T-helper 17 cell (primary cell): ENCODE results near the gene SRCIN1. TPM values are rescaled to one million over a fixed set of nuclear protein-coding genes. Genes with fewer than 3 reads are reported as not detected.
"Not testable (repeated sequence)": the region's sequence is repeated elsewhere in the genome, so short reads cannot be mapped to it uniquely, and the experiment has no call there.

Source experiments
- ATAC-seq: fragments of 150-1000 bp; cut with Tn5 transposase; 2 replicates; pipeline ENCODE4 v1.10.0; 2021; ENCODE audit warnings: mild to moderate bottlenecking, moderate library complexity
- DNase-seq, 3 donors: peaks; one replicate each; pipeline versions ENCODE4 v3.0.0 to v3.0.0-alpha.2; 2020 to 2021
- H3K9me3 ChIP-seq: one replicate; pipeline ENCODE4 v1.7.0; 2013; ENCODE audit warnings: low read length, mild to moderate bottlenecking; ENCODE audit not compliant: control insufficient read depth, poor library complexity, severe bottlenecking
- H3K27ac Mint-ChIP-seq: one replicate; pipeline ENCODE4 v1.8.0; 2022; ENCODE audit warnings: mild to moderate bottlenecking, moderate library complexity, mixed read lengths
- H3K27me3 Mint-ChIP-seq: one replicate; pipeline ENCODE4 v1.8.0; 2022; ENCODE audit warnings: mixed read lengths
- H3K36me3 Mint-ChIP-seq: one replicate; pipeline ENCODE4 v1.8.0; 2022; ENCODE audit warnings: low read depth, mixed read lengths
- H3K4me1 Mint-ChIP-seq: one replicate; pipeline ENCODE4 v1.8.0; 2022; ENCODE audit warnings: mild to moderate bottlenecking, mixed read lengths
- H3K4me3 Mint-ChIP-seq: one replicate; pipeline ENCODE4 v1.8.0; 2022; ENCODE audit warnings: mild to moderate bottlenecking, moderate library complexity, mixed read lengths
- total RNA-seq, 4 donors: library from RNA in 2 of 4; stranded (reverse) in 2 of 4; gene quantifications; one replicate each; pipeline ENCODE4 v1.2.3 and lab custom pipeline; 2022 to 2026

The SRCIN1 gene, protein sequence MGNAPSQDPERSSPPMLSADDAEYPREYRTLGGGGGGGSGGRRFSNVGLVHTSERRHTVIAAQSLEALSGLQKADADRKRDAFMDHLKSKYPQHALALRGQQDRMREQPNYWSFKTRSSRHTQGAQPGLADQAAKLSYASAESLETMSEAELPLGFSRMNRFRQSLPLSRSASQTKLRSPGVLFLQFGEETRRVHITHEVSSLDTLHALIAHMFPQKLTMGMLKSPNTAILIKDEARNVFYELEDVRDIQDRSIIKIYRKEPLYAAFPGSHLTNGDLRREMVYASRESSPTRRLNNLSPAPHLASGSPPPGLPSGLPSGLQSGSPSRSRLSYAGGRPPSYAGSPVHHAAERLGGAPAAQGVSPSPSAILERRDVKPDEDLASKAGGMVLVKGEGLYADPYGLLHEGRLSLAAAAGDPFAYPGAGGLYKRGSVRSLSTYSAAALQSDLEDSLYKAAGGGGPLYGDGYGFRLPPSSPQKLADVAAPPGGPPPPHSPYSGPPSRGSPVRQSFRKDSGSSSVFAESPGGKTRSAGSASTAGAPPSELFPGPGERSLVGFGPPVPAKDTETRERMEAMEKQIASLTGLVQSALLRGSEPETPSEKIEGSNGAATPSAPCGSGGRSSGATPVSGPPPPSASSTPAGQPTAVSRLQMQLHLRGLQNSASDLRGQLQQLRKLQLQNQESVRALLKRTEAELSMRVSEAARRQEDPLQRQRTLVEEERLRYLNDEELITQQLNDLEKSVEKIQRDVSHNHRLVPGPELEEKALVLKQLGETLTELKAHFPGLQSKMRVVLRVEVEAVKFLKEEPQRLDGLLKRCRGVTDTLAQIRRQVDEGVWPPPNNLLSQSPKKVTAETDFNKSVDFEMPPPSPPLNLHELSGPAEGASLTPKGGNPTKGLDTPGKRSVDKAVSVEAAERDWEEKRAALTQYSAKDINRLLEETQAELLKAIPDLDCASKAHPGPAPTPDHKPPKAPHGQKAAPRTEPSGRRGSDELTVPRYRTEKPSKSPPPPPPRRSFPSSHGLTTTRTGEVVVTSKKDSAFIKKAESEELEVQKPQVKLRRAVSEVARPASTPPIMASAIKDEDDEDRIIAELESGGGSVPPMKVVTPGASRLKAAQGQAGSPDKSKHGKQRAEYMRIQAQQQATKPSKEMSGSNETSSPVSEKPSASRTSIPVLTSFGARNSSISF
- total RNA-seq (under 1 TPM; 0.26 to 0.52 TPM), total RNA-seq (lab: John Stamatoyannopoulos, UW) (0.30 to 0.35 reads per million in 2 donors)

DNA sequence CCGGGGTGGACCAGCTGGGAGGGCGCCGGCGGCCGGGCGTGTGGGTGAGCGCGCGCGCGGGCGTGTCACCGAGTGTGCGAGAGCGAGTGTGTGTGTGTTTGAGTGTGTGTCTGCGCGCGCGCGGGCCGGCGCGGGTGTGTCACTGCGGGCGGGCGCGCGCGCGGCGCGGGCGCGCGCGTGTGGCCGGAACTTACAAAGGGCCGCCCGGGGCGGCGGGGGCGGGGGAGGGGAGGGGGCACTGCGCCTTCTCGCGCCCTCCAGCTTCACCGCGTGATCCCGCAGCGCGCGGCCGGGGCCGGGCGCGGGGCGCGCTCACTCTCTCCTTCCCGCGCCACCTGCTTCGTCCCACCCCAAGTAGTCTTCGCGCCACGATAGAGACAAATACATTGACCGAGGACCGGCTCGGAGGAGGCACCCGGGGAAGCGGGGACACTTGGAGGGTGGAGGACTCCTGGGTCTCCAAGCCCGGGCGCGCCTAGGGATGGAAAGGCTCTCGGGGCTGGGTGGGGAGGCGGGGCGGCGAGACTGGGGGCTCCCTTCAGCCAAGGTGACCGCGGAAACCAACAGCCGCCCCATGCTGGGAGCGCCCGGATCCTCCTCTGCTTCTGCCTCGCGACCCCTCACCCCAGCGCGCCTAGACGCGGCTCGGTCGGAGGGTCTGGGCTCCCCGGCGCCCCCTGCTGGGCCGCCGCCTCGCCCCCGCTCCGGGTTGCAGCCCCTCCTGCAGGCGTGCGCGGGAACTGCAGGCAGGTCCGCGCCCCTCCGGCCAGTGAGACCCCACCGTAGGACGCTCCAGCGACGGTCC, at the start of gene SRCIN1:
SRCIN1 (minus strand) TSS at position 112 of the 805 bp plus-strand sequence. CDS start 247 bp downstream, outside the sequence.
- Mint-ChIP-seq H3K36me3 (peaks cover 6% of the 10 kb centered on the region), H3K4me3 (peak within 1 kb of the TSS; percentile 83), H3K27ac (no peak within 1 kb of the TSS), H3K27me3 (peaks cover 55% of the 10 kb centered on the region), H3K4me1 (peaks cover 18% of the 10 kb centered on the region)
- no peaks in the 10 kb centered on the region for H3K9me3 ChIP-seq
- DNase-seq (peak in 2 of 3 donors; percentile 30 to 33), ATAC-seq (peak; percentile 56)

DNA sequence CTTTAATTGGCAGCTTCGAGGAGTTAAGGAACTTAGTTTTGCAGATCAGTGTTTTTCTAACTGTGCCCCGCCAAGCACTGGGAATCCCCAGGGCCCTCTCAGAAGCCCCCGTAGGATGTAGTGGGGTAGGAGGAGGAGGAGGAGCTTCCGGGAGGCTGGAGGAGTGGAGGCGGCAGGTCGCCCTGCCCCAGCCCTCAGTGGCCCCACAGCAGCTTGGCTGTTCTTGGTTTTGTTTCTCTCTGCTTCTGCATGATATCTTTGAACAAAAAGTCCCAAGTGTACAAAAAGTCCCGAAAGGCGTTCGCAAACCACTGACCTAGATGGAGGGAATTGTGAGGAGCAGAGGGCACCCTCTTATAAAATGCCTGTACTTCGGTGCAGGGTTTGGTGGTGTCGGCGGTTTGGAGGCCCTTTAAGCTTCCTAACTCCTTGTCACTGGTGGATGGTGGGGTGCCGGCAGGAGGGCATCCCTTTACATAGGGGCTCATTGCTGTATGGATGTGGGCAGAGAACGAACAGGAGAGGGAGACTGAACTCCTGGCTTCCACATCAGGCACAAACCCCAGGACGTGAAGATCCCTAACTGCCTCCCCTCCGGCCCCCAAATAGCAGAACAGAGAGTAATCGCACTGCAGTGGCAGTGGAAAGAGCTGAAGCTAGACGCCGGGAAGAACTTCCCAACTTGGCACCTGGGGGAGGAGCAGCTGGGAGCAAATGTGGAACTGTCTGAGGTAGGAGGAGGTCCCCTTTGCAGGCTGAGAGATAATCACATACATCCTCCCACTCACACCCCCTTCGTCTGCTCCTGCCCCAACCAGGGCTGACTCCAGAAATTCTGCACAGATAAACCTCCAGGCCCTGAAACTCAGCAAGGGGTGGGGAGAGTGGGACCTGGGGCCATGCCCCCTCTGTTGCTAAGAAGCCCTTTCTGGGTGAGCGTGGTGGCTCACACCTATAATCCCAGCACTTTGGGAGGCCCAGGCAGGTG, 49.0 kb upstream of the SRCIN1 start:
- ATAC-seq (peak; percentile 64), DNase-seq (no peak)
- Mint-ChIP-seq H3K36me3 (peaks cover 2% of the 10 kb centered on the region), H3K4me3 (peak overlapping the region; percentile 47), H3K27ac (peak overlapping the region; percentile 21), H3K4me1 (peaks cover 12% of the 10 kb centered on the region), H3K27me3 (peaks cover 46% of the 10 kb centered on the region)
- H3K9me3 ChIP-seq, result no peaks in the 10 kb centered on the region

DNA sequence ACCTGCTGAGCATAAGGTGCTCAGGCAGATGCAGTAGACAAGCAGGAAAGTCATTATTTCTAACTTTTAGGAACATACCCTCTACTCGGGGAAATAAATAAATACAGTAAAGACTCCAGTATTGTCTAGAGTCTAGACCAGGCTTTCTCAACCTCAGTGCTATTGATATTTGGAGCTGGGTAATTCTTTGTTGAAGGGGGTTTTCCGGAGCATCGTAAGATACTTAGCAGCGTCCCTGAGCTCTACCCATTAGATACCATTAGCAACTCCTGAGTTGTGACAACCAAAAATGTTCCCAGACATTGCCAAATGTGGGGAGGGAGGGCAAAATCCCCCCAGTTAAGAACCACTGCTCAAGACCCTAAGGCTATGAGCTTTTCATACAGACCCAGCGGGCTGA, 47.9 kb upstream of the SRCIN1 start:
- no peaks in the 10 kb centered on the region for H3K9me3 ChIP-seq
- Mint-ChIP-seq H3K4me3 (no peak overlapping the region), H3K4me1 (peaks cover 12% of the 10 kb centered on the region), H3K27ac (no peak overlapping the region), H3K27me3 (peaks cover 43% of the 10 kb centered on the region), H3K36me3 (peaks cover 2% of the 10 kb centered on the region)
- ATAC-seq (no peak), DNase-seq (no peak)

DNA sequence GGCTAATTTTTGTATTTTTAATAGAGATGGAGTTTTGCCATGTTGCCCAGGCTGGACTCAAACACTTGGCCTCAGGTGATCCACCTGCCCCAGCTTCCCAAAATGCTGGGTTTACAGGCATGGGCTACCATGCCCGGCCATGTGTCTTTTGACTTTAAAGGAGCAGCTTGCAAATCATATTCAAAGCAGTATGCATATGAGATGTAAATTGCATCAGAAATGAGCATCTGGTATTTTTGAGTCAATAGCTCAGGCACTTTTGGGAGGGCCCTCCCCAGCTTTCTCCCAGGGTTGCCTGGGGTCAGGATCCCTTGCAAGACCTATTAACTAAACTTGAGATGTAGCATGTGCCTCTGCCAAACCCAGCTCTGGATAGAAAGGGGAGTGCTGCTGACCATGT, 47.5 kb upstream of the SRCIN1 start:
- no peak for ATAC-seq
- no peak overlapping the region for H3K4me3 Mint-ChIP-seq
- H3K27ac Mint-ChIP-seq, result no peak overlapping the region

DNA sequence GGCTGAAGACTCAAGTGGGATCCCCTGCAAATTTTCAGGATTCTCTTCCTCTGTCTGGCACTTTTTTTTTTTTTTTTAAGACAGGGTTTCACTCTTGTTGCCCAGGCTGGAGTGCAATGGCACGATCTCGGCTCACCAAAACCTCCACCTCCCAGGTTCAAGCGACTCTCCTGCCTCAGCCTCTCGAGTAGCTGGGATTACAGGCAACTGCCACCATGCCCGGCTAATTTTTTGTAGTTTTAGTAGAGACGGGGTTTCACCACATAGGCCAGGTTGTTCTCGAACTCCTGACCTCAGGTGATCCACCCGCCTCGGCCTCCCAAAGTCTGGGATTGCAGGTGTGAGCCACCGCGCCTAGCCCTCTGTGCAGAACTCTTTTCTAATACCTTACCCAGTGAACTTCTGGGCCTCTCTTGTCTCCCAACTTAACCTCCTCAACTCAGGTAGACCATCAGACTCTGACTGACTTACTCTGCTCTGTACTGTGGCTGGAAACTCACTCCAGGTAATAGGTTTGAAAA, 45.0 kb upstream of the SRCIN1 start:
- DNase-seq, H3K9me3 ChIP-seq, H3K36me3 Mint-ChIP-seq, H3K4me3 Mint-ChIP-seq, ATAC-seq, H3K4me1 Mint-ChIP-seq: not testable (repeated sequence)
- peaks cover 21% of the 10 kb centered on the region for H3K27me3 Mint-ChIP-seq
- peak overlapping the region; percentile 14 for H3K27ac Mint-ChIP-seq

More for the DNA sequence above, 47.5 kb upstream of the SRCIN1 start:
- DNase-seq, result no peak
- H3K4me1 Mint-ChIP-seq, result peaks cover 9% of the 10 kb centered on the region
- H3K36me3 Mint-ChIP-seq, result peaks cover 2% of the 10 kb centered on the region
- peaks cover 39% of the 10 kb centered on the region for H3K27me3 Mint-ChIP-seq
- no peaks in the 10 kb centered on the region for H3K9me3 ChIP-seq

DNA sequence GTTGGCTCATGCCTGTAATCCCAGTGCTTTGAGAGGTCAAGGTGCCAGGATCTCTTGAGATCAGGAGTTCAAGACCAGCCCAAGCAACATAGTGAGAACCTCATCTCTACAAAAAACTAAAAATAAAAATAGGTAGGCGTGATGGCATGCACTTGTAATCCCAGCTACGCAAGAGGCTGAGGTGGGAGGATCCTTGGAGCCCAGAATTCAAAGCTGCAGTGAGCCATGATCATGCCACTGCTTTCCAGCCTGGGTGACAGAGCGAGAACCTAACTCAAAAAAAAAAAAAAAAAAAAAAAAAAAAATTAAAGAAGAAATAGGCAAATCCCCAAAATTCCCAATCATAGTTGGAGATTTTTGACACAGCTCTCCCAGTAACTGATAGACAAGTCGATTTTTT, 32.2 kb upstream of the SRCIN1 start:
- Mint-ChIP-seq H3K27ac (no peak overlapping the region), H3K4me1 (no peaks in the 10 kb centered on the region), H3K27me3 (peaks cover 50% of the 10 kb centered on the region), H3K36me3 (peaks cover 4% of the 10 kb centered on the region), H3K4me3 (no peak overlapping the region)
- H3K9me3 ChIP-seq, result no peaks in the 10 kb centered on the region
- DNase-seq, result no peak
- ATAC-seq, result no peak

DNA sequence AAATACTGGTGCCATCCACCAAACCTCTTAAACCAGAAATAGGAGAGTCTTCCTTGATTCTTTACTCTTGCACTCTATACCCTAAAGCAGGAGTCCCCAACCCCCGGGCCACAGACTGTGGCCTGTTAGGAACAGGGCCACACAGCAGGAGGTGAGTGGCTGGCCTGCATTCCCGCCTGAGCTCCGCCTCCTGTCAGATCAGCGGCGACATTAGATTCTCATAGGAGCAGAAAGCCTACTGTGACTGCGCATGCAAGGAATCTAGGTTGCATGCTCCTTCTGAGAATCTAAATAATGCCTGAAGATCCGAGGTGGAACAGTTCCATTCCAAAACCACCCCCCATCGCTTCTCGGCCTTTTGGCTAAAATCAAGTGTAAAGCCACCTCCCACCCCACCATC, 30.3 kb upstream of the SRCIN1 start:
- Mint-ChIP-seq H3K27me3 (peaks cover 50% of the 10 kb centered on the region), H3K4me1 (no peaks in the 10 kb centered on the region), H3K27ac (no peak overlapping the region), H3K4me3 (no peak overlapping the region), H3K36me3 (peaks cover 4% of the 10 kb centered on the region)
- ATAC-seq (no peak), DNase-seq (no peak)
- no peaks in the 10 kb centered on the region for H3K9me3 ChIP-seq

DNA sequence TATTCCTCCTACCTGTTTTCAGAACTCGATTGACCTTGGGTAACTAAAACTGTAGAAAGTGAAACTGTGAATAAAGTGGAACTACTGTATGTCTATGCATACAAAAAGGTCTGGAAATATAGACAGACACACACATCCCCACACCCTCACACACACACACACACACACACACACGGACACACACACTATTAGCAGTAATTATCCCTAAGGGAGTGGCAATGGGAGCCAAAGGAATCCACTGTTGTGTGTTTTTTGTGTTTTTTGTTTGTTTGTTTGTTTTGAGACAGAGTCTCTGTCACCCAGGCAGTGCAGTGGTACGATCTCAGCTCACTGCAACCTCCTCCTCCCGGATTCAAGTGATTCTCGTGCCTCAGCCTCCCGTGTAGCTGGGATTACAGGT, 26.6 kb upstream of the SRCIN1 start:
- Mint-ChIP-seq H3K4me3 (no peak overlapping the region), H3K27me3 (peaks cover 37% of the 10 kb centered on the region), H3K27ac (no peak overlapping the region), H3K4me1 (no peaks in the 10 kb centered on the region), H3K36me3 (peaks cover 4% of the 10 kb centered on the region)
- no peak for ATAC-seq
- H3K9me3 ChIP-seq, result no peaks in the 10 kb centered on the region
- DNase-seq, result no peak

DNA sequence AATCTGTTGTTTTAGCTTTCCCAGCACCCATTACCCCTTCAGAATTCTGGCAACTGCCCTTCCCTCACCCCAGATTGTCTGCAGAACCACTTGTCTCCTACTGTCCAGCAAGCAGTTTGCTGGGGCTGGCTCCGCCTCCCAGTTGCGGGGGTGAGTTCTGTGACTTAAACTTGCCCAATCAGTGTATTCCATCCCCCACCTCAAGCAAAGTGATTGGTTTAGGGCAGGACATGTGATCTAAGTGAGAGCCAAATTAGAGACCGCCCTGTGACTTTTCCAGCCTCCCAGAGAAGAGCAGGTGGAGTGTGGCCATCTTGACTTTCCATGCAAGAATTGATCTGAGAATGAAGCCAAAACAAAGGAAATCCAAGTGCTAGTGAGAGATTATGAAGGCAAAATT, 22.7 kb upstream of the SRCIN1 start:
- peaks cover 9% of the 10 kb centered on the region for H3K4me1 Mint-ChIP-seq
- no peaks in the 10 kb centered on the region for H3K9me3 ChIP-seq
- DNase-seq (no peak), ATAC-seq (no peak)
- no peaks in the 10 kb centered on the region for H3K36me3 Mint-ChIP-seq
- no peak overlapping the region for H3K4me3 Mint-ChIP-seq
- H3K27me3 Mint-ChIP-seq, result peaks cover 19% of the 10 kb centered on the region
- H3K27ac Mint-ChIP-seq, result no peak overlapping the region

DNA sequence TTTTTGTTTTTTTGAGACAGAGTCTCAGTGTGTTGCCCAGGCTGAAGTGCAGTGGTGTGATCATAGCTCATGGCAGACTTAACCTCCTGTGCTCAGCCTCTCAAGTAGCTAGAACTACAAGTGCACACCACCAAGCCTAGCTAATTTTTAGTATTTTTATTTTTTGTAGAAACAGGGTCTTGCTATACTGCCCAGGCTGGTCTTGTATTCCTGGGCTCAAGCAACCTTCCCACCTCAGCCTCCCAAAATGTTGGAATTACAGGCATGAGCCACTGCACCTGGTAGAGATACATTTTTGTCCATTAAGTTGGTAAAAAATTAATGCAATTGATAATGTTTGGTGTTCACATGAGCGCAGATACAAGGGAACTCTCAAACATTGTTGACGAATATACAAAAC, 22.2 kb upstream of the SRCIN1 start:
- Mint-ChIP-seq H3K27me3 (peaks cover 23% of the 10 kb centered on the region), H3K4me3 (no peak overlapping the region), H3K4me1 (peaks cover 9% of the 10 kb centered on the region), H3K27ac (no peak overlapping the region), H3K36me3 (no peaks in the 10 kb centered on the region)
- ATAC-seq (no peak), DNase-seq (no peak)
- no peaks in the 10 kb centered on the region for H3K9me3 ChIP-seq

DNA sequence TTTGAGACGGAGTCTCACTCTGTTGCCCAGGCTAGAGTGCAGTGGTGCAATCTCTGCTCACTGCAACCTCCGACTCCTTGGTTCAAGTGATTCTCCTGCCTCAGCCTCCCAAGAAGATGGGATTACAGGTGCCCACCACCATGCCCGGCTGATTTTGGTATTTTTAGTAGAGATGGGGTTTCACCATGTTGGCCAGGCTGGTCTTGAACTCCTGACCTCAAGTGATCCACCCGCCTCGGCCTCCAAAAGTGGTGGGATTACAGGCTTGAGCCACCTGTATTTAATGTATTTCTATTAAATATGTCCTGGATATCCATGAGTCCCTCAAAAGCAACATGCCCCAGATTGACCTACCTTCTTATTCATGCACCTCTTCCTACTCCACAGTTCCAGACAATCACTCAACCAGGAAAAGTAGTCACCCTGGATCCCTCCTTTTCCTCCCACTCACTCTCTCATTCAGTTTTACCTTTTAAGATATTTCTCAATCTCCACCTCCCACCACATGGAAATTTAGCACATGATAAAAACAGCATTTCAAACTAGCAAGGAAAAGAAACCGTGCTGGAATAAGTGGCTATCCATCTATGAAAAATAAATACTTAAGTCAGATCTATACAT, 21.0 kb upstream of the SRCIN1 start:
- not testable (repeated sequence) for H3K27ac Mint-ChIP-seq, H3K4me3 Mint-ChIP-seq, ATAC-seq, DNase-seq, H3K36me3 Mint-ChIP-seq, H3K4me1 Mint-ChIP-seq, H3K9me3 ChIP-seq
- H3K27me3 Mint-ChIP-seq, result peaks cover 36% of the 10 kb centered on the region
